Stimulated activated CD4-positive, alpha-beta T cell treated with anti-CD3 and anti-CD28 coated beads, Interleukin-15, amount 100 ng/mL, for 48 hours (primary cell): Measurements from ENCODE around the gene OR14C36.
"Not testable (repeated sequence)": the region's sequence is repeated elsewhere in the genome, so short reads cannot be mapped to it uniquely, and the experiment has no call there.

Experiments
- DNase-seq, 2 donors: peaks; one replicate each; pipeline ENCODE4 v3.0.0-alpha.2; 2020; ENCODE audit warnings: low read depth in 2 of 2

OR14C36 gene, protein sequence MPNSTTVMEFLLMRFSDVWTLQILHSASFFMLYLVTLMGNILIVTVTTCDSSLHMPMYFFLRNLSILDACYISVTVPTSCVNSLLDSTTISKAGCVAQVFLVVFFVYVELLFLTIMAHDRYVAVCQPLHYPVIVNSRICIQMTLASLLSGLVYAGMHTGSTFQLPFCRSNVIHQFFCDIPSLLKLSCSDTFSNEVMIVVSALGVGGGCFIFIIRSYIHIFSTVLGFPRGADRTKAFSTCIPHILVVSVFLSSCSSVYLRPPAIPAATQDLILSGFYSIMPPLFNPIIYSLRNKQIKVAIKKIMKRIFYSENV

DNA sequence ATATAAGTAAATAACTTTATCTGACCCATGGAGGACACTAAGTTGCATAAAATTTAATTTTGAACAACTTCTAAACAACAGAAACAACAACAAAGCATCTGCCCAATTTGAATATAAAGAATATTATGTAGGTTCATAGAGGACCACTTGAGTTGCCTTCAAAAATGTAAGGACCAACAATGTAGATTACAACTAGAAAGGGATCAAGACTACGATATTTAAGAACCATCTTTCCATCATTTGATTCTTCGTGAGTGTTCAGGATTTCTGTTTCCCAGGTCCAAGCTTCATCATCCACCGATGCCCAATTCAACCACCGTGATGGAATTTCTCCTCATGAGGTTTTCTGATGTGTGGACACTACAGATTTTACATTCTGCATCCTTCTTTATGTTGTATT lies at the start of gene OR14C36:
OR14C36 (plus strand) TSS at position 301 of the 400 bp plus-strand sequence; CDS start at position 301, 0 bp downstream.
- no peak for DNase-seq

DNA sequence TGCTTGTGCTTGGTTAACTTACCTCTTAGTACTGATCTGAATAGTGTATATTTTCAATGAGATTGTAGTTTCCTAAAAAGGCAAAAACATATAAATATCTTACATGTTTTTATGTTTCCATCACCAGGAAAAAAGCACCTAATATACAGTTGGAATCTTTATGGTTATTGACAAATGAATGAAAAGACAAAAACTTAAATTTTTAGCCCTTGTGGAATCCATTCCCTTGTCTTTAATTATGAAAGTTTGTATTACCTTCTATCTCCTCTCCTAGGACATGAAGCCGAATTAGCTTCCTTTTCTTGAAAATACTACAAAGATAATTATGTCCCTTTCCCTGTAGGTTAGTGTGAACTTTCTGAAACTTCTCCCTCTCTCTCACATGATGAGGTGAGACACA lies 45.3 kb upstream of the OR14C36 start, which contains the start of gene OR2T12:
OR2T12 (minus strand) TSS at position 101 of the 400 bp plus-strand sequence. CDS start 7,846 bp downstream, outside the sequence.
- DNase-seq = no peak

DNA sequence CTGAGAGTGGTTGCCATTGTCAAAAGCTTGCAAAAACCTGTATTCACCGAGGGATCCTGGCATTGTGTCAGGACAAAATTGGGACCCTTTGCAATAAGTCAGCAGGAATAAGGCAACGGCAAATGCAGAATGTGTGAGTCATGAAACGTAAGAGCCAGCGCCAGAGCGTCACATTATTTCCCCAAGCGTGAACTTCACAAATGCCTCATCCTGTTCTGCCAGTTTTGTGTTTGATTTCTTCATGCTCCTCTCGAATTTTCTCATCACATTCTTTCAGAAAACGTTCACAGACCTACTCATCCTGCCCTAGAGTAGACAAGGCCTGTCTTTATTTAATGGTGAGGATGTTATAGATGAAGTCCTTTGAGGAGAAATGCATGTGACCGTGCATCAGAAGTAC lies 42.9 kb upstream of the OR14C36 start:
- DNase-seq = not testable (repeated sequence)

DNA sequence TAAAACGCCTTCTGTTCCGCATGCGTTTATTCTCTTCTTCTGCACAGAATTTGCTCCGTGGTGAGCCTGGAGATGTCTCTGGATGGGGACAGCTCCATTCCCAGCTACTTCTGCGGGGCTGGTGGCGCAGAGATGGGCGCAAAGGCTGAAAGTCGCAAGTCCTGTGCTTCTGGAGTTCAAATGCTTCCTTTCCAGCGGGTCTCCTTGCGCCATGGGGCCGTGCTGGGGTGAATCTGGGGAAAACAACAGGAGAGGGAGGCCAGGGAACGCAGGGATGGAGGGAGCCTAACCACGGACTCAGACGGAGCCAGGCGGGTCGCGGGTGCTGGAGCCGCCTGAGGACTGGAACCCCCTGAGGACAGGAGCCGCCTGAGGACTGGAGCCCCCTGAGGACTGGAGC lies 42.5 kb upstream of the OR14C36 start:
- DNase-seq = no peak

DNA sequence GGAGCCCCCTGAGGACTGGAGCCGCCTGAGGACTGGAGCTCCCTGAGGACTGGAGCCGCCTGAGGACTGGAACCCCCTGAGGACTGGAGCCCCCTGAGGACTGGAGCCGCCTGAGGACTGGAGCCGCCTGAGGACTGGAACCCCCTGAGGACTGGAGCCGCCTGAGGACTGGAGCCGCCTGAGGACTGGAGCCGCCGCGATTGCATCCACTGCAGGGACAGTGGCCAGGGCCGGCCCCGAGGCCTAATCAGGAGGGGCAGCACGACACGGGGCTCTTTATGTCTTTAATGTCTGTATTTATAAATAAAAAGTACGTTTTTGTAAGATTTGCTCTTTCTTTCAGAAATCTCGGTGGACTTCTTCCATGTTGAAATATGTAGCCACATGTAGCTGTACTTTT lies 41.8 kb upstream of the OR14C36 start:
- not testable (repeated sequence) for DNase-seq

DNA sequence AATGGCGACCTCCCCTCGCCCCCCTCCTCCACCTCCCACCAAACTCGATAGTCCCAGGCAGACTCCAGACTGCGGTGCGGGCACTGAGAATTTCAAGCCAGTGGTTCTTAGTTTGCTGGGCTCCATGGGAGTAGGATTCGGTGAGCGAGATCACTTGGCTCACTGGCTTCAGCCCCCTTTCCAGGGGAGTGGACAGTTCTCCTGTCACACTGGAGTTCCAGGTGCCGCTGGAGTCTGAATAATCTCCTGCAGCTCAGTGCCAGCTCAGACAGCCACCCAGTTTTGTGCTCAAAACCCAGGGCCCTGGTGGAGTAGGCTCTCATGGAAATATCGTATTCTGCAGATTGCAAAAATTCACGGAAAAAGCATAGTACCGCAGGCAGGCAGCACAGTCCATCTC lies 31.8 kb upstream of the OR14C36 start:
- DNase-seq = no peak

DNA sequence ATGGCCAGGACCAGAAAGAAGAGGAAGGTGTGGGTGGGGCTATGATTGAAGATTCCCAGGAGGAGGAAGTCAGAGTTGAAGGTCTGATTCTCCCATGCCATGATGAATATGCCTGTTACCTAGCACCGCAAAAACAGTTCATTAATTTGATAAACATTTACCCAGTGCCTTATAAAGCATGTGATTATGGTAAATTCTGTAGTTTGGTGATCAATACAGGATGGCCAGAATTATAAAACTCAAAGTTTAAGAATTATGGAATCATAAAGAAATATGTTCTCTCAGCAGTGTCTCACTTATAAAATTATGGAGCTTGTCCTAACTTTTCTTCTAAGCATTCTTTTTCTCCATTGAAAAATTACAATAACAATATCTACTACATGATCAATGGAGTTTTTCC lies 24.1 kb upstream of the OR14C36 start, which contains the start of gene OR2M7:
OR2M7 (minus strand) TSS at position 101 of the 400 bp plus-strand sequence; CDS start at position 101, 0 bp downstream.
- DNase-seq = no peak

DNA sequence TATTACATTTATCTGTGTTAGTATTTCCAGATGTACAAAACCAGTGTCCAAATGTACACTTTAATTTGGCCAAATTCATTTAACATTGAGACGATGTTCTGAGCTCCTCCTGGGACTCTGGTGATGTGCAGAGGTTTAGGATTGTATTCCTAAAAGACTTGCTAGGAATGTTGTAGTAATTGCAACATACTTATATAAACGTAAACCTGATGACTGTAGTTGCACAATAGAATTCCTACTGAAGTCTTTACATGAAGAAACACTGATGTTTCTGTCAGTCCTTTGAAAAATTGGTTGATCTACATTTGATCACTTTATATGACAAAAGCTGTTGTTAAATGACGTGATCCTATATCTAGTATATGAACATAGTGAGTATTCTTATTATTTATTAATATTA lies 5.1 kb upstream of the OR14C36 start:
- no peak for DNase-seq

DNA sequence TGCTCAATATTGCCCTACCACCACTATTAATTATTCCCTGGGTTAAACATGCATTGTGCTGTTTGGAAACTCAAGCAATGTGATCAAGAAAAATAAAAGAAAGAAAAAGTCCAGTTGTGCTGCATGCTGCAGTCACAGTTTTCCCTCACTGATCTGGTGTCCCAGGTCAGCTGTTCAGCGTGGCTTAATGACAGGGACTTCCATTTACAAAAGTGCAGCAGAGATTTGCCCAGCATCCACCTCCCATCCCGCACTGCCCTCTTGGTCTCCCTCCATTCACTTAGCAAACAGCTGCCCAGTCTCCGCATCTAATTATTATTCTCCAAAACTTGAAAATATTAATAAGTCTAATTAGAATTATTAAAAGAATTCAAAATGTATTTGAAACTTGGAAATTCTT lies 10.8 kb downstream of the OR14C36 start:
- no peak for DNase-seq

DNA sequence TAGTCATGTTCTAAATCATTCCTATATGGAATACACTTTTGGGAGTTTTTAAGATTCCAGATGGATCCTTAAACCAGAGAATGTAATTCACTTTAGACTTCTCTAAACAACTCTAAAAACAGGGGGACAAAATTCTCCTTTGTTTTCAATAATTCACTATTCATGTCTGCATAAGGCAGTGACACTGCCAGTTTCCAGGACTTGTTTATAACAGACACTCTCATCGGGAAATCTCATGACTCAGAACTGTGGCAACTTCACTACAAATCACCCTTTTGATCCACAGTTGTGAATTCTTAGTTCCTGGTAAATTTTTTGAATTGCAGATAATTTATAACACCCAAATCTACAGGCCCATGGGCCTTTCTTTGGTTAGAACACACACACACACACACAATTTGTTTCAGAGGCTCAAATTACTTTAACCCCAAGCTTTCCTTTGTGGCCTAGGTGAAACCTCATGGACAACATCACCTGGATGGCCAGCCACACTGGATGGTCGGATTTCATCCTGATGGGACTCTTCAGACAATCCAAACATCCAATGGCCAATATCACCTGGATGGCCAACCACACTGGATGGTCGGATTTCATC lies 12.6 kb downstream of the OR14C36 start, which contains the start of gene OR2T4:
OR2T4 (plus strand) TSS at position 545 of the 595 bp plus-strand sequence; CDS start at position 545, 0 bp downstream.
- no peak for DNase-seq

DNA sequence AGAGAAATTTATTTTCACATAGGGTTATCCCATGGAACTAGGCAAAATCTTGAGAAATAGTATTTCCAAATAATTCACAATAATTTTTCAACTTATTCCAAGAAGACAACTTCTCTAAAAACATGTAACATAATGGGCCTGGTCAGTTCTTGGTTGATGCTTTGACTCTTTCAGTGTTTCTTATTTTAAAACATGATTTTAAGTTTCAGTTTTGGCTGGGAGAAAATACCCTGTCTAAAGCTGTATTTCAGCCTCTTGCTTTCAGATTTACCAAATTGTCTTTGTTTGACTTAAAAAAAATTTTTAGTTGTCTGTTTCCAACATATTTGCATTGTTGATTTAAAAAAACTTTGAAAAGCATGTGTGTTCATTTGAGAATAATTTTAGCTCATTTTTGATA lies 18.0 kb downstream of the OR14C36 start:
- no peak for DNase-seq

DNA sequence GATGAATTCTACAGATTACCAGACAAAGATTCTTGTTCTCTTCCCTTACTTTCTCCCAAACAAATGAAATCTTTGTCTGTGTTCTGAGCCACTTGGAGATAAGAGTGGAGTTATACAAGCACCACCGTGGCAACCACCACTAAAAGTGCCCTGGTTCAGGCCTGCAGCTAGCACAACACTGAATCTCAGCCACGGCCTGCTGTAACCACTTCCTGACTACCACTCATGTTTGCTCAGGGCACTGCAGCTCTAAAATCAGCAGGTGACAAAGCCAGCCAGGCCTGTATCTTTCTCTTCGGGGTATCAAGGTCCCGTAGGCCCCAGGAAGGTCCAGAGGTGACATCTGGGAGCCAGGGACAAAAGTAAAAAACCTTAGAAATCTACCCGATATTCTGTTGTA lies 23.8 kb downstream of the OR14C36 start:
- DNase-seq = no peak

DNA sequence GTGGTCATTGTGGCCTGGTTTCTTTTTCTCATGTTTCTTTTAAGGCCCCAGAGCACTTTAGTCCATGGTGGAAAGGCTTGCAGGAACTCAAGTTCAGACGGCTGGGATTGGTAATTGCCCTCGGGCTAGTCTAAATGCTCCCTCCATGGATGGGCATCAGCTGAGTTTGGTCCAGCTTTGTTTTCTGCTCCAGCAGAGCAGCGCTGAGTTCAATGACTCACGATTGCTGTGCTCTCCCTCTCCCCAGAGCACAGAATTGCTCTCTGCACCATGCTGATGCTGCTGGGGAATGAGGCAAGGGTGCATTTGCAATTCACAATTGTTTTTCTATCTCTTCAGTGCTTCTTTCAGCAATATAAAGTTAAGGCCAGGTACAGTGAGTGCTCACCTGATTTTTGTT lies 25.2 kb downstream of the OR14C36 start:
- no peak for DNase-seq

DNA sequence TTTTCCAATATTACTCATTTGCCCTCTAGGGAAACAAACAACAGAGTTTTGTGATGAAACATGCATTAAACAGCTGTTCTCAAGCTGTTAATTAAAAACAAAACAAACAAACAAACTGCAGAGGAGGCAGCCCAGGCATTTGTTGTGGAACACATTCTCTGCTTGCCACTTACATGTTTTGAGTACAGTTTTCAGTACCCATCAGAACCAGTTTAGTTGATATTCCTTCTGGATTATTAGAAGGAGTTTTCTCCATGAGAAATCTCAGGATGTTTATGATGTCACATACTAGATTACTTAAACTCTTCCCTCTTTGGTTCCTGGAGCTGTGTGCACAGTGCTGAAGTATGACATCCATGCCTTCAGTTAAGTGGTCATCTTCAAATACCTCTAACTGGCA lies 26.9 kb downstream of the OR14C36 start, which contains the start of gene OR2T6:
OR2T6 (plus strand) TSS at position 301 of the 400 bp plus-strand sequence. CDS start 11,863 bp downstream, outside the sequence.
- no peak for DNase-seq

DNA sequence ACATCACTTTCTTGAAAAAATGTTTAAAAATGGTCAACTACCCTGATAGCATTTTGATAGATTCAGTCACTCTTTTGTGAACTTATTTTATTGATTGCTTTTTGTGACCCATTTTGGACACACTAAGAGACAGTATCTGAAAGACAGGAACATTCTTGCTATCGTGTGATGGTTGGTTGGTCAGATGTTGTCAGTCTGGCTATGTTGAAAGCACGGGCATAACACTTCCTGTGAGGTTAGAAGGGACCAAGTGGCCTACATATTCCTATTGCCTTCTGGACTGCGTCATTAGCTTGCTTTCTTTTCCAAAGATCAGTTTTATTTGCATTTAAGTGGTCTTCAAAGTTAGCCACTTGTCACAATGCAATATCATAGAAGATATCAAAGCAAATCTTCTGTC lies 28.3 kb downstream of the OR14C36 start:
- DNase-seq = no peak

DNA sequence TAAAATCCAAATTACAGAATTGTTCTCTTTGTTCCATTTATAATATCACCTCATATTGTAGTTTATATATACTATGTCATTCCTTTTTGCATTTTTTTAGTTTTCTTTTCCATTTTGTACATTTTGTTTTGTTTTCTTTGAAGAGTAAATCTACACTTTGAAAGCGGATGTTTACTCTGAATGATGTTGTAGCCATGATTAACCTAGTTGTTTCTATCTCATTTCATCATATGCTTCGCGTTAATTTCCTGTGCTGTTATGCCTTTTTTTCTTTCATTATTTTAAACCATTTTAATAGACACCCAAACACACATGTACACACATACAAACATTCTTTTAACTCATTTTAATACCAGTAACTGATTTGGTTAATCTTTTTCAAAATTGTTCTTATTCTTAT lies 32.3 kb downstream of the OR14C36 start:
- DNase-seq = no peak

DNA sequence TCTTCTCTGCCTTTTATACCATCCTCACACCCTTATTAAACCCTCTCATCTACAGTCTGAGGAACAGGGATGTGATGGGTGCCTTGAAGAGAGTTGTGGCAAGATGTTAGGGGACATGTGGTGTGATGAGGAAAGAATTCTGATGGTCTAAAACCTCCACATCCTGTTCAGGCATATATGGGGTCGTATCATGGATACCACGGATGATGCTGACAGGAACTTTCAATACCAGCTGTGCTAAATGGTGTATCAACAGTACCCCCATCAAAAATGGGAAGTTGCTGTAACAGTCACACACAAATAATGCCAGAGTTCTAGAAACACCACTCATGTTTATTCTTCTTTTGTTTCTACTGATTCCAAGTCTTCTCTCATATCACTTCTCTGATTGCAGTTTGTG lies 39.9 kb downstream of the OR14C36 start:
- DNase-seq = no peak

DNA sequence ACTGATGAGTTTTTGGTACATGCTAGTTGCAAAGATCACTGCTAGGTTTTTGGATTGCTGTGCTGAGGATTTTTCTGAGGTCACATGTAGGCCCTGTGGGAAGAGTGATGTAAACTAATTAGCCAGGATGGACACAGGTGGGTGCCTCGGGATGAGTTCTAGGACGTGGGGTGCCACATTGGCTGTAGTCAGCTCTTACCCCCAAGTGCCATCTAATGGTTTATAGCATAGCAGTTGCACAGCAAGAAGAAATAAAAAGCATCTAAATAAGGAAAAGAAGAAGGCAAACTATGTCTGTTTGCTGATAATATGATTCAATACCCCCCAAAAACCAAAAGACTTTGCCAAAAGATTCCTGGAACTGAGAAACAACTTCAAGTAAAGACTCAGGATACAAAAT lies 44.5 kb downstream of the OR14C36 start:
- no peak for DNase-seq
